Astrocyte (in vitro differentiated cells and primary cell): ENCODE results near the gene PRKG1.
"Not testable (repeated sequence)": the region's sequence is repeated elsewhere in the genome, so short reads cannot be mapped to it uniquely, and the experiment has no call there.

Source experiments
- EZH2 ChIP-seq: IDR thresholded peaks from 2 replicates; pipeline ENCODE4 v1.6.1; 2012; ENCODE audit warnings: mild to moderate bottlenecking, low read length, inconsistent platforms; ENCODE audit not compliant: insufficient read depth
- TF ChIP-seq, protein P1 (sequence below): IDR thresholded peaks from 2 replicates; pipeline ENCODE4 v1.5.1; 2011; ENCODE audit warnings: low read depth, mild to moderate bottlenecking, inconsistent platforms, low read length, moderate library complexity; ENCODE audit not compliant: insufficient read depth

DNA sequence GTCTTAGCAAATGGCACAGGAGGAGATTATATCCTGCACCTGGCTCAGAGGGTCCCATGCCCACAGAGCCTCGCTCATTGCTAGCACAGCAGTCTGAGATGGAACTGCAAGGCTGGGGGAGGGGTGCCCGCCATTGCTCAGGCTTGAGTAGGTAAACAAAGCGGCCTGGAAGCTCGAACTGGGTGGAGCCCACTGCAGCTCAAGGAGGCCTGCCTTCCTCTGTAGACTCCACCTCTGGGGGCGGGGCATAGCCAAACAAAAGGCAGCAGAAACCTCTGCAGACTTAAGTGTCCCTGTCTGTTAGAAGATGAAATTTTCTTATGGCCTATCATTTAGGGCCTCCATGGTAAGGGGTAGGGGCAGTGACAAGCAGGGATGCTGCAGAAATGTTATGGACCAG lies 207.1 kb downstream of the PRKG1 start:
- TF ChIP-seq, protein P1, sequence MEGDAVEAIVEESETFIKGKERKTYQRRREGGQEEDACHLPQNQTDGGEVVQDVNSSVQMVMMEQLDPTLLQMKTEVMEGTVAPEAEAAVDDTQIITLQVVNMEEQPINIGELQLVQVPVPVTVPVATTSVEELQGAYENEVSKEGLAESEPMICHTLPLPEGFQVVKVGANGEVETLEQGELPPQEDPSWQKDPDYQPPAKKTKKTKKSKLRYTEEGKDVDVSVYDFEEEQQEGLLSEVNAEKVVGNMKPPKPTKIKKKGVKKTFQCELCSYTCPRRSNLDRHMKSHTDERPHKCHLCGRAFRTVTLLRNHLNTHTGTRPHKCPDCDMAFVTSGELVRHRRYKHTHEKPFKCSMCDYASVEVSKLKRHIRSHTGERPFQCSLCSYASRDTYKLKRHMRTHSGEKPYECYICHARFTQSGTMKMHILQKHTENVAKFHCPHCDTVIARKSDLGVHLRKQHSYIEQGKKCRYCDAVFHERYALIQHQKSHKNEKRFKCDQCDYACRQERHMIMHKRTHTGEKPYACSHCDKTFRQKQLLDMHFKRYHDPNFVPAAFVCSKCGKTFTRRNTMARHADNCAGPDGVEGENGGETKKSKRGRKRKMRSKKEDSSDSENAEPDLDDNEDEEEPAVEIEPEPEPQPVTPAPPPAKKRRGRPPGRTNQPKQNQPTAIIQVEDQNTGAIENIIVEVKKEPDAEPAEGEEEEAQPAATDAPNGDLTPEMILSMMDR: not testable (repeated sequence)
- not testable (repeated sequence) for TF ChIP-seq EZH2
